ENCODE data around the gene LRP8.

The LRP8 gene

DNA sequence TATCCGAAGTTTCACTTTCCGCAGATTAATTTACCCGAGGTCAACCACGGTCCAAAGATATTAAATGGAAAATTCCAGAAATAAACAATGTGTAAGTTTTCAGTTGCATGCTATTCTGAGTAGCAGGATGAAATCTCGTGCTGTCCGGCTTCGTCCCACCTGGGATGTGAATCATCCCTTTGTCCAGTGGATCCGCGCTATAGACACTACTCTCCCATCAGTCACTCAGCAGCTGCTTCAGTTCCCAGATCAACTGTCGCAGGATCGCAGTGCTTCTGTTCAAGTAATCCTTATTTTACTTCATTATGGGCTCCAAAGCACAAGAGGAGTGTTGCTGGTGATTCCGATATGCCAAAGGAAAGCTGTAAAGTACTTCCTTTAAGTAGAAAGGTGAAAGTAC lies 8.3 kb upstream of the LRP8 start:
- ChIA-PET POLR2A (ENCODE audit: low non-redundant PET) (no interaction called here), CTCF (interaction anchor here (0.5 kb wide), 1 partner anchor 17 kb away, joined by 4 read pairs; no protein-coding TSS in a partner anchor)
- TF ChIP-seq, protein P1, sequence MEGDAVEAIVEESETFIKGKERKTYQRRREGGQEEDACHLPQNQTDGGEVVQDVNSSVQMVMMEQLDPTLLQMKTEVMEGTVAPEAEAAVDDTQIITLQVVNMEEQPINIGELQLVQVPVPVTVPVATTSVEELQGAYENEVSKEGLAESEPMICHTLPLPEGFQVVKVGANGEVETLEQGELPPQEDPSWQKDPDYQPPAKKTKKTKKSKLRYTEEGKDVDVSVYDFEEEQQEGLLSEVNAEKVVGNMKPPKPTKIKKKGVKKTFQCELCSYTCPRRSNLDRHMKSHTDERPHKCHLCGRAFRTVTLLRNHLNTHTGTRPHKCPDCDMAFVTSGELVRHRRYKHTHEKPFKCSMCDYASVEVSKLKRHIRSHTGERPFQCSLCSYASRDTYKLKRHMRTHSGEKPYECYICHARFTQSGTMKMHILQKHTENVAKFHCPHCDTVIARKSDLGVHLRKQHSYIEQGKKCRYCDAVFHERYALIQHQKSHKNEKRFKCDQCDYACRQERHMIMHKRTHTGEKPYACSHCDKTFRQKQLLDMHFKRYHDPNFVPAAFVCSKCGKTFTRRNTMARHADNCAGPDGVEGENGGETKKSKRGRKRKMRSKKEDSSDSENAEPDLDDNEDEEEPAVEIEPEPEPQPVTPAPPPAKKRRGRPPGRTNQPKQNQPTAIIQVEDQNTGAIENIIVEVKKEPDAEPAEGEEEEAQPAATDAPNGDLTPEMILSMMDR (conservative IDR thresholded peaks at IDR 0.05; ENCODE audit: low read depth), result no peak
- DNase-seq (ENCODE audit: low spot score), result no peak
- no peak overlapping the region for H3K27ac ChIP-seq

DNA sequence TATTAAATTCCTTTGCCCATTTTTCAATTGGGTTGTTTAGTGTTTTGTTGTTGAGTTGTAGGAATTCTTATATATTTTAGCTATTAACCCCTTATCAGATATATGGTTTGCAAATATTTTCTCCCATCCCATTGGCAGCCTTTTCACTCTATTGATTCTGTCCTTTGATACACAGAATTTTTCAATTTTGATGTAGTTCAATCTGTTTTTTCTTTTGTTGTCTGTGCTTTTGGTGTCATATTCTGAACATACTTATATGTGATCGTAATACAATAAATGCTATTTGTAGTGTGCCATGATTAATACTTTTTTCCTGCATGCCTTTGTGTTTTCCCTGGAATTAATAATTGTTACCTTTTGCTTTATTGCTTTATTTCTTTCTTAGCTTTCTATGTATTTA lies 7.8 kb upstream of the LRP8 start:
- ChIA-PET POLR2A (ENCODE audit: low non-redundant PET) (no interaction called here), CTCF (interaction anchor here (0.5 kb wide), 1 partner anchor 17 kb away, joined by 4 read pairs; no protein-coding TSS in a partner anchor)
- TF ChIP-seq, protein P1 (conservative IDR thresholded peaks at IDR 0.05; ENCODE audit: low read depth), result no peak
- no peak overlapping the region for H3K27ac ChIP-seq
- DNase-seq (ENCODE audit: low spot score), result no peak

DNA sequence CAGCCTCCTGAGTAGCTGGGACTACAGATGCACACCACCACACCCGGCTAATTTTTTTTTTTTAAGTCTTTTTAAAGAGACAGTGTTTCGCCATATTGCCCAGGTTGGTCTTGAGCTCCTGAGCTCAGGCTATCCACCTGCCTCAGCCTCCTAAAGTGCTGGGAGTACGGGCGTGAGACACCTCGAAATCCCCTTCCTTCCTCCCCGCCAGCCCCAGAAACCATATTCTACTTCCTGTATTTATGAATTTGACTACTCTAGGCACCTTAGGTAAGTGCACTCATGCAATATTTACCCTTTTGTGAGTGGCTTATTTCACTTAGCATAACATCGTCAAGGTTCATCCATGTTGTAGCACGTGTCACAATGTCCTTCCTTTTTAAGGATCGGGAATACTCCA lies 6.9 kb upstream of the LRP8 start:
- DNase-seq (ENCODE audit: low spot score), result no peak
- TF ChIP-seq, protein P1 (conservative IDR thresholded peaks at IDR 0.05; ENCODE audit: low read depth), result no peak
- no peak overlapping the region for H3K27ac ChIP-seq
- CTCF ChIA-PET, result interaction anchor here (0.6 kb wide), 1 partner anchor 72 kb away, joined by 3 read pairs; no protein-coding TSS in a partner anchor
- POLR2A ChIA-PET (ENCODE audit: low non-redundant PET), result no interaction called here

DNA sequence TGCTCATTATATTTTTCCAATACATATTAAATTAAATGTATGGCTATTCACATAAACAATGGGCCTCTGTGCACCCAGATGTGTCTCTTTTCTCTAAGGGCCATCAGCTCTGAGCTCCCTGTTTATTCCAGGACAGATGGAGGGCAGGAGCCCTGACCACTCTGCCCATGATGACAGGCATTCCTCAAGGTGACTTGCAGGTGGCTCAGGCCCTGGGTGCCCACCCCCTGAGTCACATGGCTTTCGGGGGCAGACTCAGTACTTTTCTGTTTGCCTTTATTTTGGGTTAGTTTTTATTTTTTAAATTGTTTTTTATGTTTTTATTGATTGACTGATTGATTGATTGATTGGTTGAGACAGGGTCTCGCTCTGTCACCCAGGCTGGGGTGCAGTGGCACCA lies 6.4 kb upstream of the LRP8 start:
- TF ChIP-seq, protein P1 (conservative IDR thresholded peaks at IDR 0.05; ENCODE audit: low read depth), result no peak
- CTCF ChIA-PET, result interaction anchor here (0.6 kb wide), 1 partner anchor 510 kb away, joined by 3 read pairs; no protein-coding TSS in a partner anchor
- DNase-seq (ENCODE audit: low spot score), result no peak
- H3K27ac ChIP-seq, result no peak overlapping the region
- POLR2A ChIA-PET (ENCODE audit: low non-redundant PET), result no interaction called here

DNA sequence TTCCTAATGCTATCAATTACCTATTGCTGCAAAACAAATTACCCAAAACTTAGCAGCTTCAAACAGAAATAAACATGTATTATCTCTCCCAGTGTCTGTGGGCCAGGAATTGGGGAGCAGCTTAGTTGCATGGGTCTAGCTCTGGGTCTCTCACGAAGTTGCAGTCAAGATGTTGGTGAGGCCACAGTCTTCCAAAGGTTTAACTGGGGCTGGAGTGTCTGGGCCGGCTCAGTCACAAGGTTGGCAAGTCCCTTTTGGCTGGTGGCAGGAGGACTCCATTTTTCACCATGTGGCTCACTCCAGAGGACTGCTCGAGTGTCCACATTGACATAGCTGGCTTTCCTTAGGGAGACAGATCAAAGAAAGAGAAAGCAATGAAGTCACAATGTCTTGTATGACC lies 5.0 kb upstream of the LRP8 start:
- CTCF ChIA-PET, result no interaction called here
- TF ChIP-seq, protein P1 (conservative IDR thresholded peaks at IDR 0.05; ENCODE audit: low read depth), result no peak
- POLR2A ChIA-PET (ENCODE audit: low non-redundant PET), result no interaction called here
- DNase-seq (ENCODE audit: low spot score), result no peak
- no peak overlapping the region for H3K27ac ChIP-seq

DNA sequence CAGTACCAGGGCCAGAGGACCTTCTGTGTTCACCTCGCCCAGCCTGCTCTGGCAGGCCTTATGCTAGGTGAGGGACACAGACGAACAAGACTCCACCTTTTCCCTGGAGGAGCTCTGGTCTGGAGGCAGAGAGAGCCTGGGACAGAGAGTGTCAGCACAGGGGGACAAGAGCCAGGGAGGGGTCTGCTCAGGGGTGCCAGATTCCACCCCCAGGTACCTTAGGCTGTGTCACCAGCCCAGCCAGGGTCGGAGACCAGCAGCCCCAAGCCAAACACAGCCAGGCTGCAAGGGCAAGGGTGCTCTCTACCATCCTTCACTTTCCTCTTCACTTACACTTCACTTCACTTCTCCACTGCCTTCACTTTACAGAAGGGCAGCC lies 4.3 kb upstream of the LRP8 start:
- CTCF ChIA-PET, result no interaction called here
- DNase-seq (ENCODE audit: low spot score), result no peak
- TF ChIP-seq, protein P1 (conservative IDR thresholded peaks at IDR 0.05; ENCODE audit: low read depth), result no peak
- POLR2A ChIA-PET (ENCODE audit: low non-redundant PET), result no interaction called here
- H3K27ac ChIP-seq, result no peak overlapping the region

Measured in RWPE1 (cell line).